ENCODE measurements around the gene TFF1.

DNA sequence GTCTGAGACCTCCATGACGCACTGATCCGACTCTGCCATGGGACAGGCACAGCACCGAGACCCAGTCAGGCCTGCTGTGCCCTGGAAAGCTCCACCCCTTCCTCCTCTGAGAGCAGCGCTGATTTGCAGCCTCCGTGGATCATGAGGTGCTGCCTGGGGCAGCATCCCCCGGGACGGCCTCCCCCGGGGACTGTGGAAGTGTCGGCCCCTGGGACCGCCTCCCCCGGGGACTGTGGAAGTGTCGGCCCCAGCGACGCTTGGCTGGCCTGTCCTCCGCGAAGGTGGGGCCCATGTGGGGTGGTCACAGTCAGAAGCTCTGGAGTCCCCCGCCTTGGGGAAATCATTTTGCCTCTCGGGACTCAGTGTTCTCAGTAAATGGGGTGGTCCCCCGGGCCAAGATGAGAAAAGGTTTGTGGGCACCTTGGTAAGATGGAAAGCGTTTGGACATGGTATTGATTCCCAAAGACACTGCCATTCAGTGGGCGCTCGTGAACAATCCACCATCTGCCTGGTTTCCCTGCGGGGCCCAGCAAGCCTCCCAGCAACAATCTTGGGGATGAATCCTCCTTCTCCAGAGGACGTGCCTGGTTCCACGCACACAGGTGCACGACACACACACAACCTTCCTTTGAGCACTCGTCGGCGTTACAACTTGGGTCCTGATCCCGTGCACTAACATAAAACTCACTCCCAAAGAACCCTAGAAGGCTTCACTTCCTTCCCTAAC lies 18.6 kb downstream of the TFF1 start:
- TF ChIP-seq ZNF274 (IDR thresholded peaks at IDR 0.05; ENCODE audit: low read length) (no peak), ZNF274 (tag by site-specific recombination; IDR thresholded peaks at IDR 0.05; ENCODE audit: borderline replicate concordance) (no peak), ZBTB17 (tag by site-specific recombination; IDR thresholded peaks at IDR 0.05) (no peak), ZNF518A (tag by site-specific recombination; conservative IDR thresholded peaks at IDR 0.05; ENCODE audit: low read depth) (no peak)
- TF ChIP-seq, protein P1, sequence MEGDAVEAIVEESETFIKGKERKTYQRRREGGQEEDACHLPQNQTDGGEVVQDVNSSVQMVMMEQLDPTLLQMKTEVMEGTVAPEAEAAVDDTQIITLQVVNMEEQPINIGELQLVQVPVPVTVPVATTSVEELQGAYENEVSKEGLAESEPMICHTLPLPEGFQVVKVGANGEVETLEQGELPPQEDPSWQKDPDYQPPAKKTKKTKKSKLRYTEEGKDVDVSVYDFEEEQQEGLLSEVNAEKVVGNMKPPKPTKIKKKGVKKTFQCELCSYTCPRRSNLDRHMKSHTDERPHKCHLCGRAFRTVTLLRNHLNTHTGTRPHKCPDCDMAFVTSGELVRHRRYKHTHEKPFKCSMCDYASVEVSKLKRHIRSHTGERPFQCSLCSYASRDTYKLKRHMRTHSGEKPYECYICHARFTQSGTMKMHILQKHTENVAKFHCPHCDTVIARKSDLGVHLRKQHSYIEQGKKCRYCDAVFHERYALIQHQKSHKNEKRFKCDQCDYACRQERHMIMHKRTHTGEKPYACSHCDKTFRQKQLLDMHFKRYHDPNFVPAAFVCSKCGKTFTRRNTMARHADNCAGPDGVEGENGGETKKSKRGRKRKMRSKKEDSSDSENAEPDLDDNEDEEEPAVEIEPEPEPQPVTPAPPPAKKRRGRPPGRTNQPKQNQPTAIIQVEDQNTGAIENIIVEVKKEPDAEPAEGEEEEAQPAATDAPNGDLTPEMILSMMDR (tag by site-specific recombination; IDR thresholded peaks at IDR 0.05): no peak
